CD4-positive, CD25-positive, alpha-beta regulatory T cell (primary cell): ENCODE measurements around the gene SEMA7A. TPM values are rescaled to one million over a fixed set of nuclear protein-coding genes. Genes with fewer than 3 reads are reported as not detected.

Experiments used
- ATAC-seq, 2 donors: fragments of 150-1000 bp; cut with Tn5 transposase; one replicate each; pipeline ENCODE4 v1.10.0; 2021; ENCODE audit warnings: low read depth in 2 of 2, moderate number of reproducible peaks in 2 of 2, moderate library complexity in 1 of 2
- DNase-seq, 3 donors: peaks; one replicate each; pipeline versions ENCODE4 v3.0.0 to v3.0.0-alpha.2; 2012 to 2022; ENCODE audit warnings: mixed read lengths in 1 of 3
- H3K27ac ChIP-seq: one replicate; pipeline ENCODE4 v1.7.0; 2013; ENCODE audit warnings: mild to moderate bottlenecking, low read length; ENCODE audit not compliant: insufficient read depth, poor library complexity, severe bottlenecking
- H3K27me3 ChIP-seq: one replicate; pipeline ENCODE4 v1.7.0; 2013; ENCODE audit warnings: low read length; ENCODE audit not compliant: control insufficient read depth, insufficient read depth
- H3K36me3 ChIP-seq: one replicate; pipeline ENCODE4 v1.7.0; 2013; ENCODE audit warnings: mild to moderate bottlenecking, low read length, moderate library complexity; ENCODE audit not compliant: control insufficient read depth, insufficient read depth
- H3K4me1 ChIP-seq: 2 replicates; pipeline ENCODE4 v1.7.0; 2013; ENCODE audit warnings: mild to moderate bottlenecking, low read length; ENCODE audit not compliant: insufficient read depth, control insufficient read depth, poor library complexity, severe bottlenecking
- H3K4me3 ChIP-seq: one replicate; pipeline ENCODE4 v1.7.0; 2013; ENCODE audit warnings: low read depth, mild to moderate bottlenecking, low read length, moderate library complexity
- H3K9me3 ChIP-seq, 2 experiments: 1 replicate in 1 of 2; 2 replicates in 1 of 2; pipeline ENCODE4 v1.7.0; 2013; ENCODE audit warnings: low read length in 2 of 2, mild to moderate bottlenecking in 1 of 2, moderate library complexity in 1 of 2; ENCODE audit not compliant: control insufficient read depth in 2 of 2
- H3K27ac Mint-ChIP-seq, 3 donors: one replicate each; pipeline ENCODE4 v1.8.0; 2020 to 2022; ENCODE audit warnings: mild to moderate bottlenecking in 3 of 3, mixed read lengths in 3 of 3, moderate library complexity in 2 of 3
- H3K27me3 Mint-ChIP-seq: one replicate; pipeline ENCODE4 v1.8.0; 2022; ENCODE audit warnings: mild to moderate bottlenecking, mixed read lengths
- H3K36me3 Mint-ChIP-seq: one replicate; pipeline ENCODE4 v1.8.0; 2020; ENCODE audit warnings: mixed read lengths
- H3K4me1 Mint-ChIP-seq, 4 donors: one replicate each; pipeline ENCODE4 v1.8.0; 2020 to 2022; ENCODE audit warnings: mixed read lengths in 4 of 4, mild to moderate bottlenecking in 1 of 4
- H3K4me3 Mint-ChIP-seq, 4 donors: one replicate each; pipeline ENCODE4 v1.8.0; 2020 to 2022; ENCODE audit warnings: mild to moderate bottlenecking in 4 of 4, mixed read lengths in 4 of 4, moderate library complexity in 3 of 4
- H3K9me3 Mint-ChIP-seq, 7 donors: one replicate each; pipeline ENCODE4 v1.8.0; 2020 to 2022; ENCODE audit warnings: mixed read lengths in 7 of 7, mild to moderate bottlenecking in 3 of 7, moderate library complexity in 2 of 7
- polyA plus RNA-seq, 4 donors: library from polyadenylated mRNA; unstranded; fragments of 300-500 nt; fragmentation: Illumina TruSeq; gene quantifications; one replicate each; pipeline ENCODE4 v1.2.3, GENCODE V29; 2021
- total RNA-seq: library from RNA; stranded (reverse); gene quantifications from one replicate; pipeline ENCODE4 v1.2.3, GENCODE V29; 2022

Gene SEMA7A
- total and polyA plus RNA-seq, 5 donors from 2014 or later, result 0.09 to 5.0 (median 0.25) TPM; not detected in 1

GRCh38 chr15:74420193-74420905, 13.4 kb downstream of the SEMA7A start:
- Histone ChIP-seq H3K4me1 (no peaks in the 10 kb centered on the region), H3K27ac (no peak overlapping the region), H3K4me3 (no peak overlapping the region), H3K36me3 (no peaks in the 10 kb centered on the region), H3K27me3 (no peaks in the 10 kb centered on the region), H3K9me3 (no peaks in the 10 kb centered on the region)
- peaks cover 6% of the 10 kb centered on the region for H3K36me3 Mint-ChIP-seq
- DNase-seq (no peak), ATAC-seq (no peak)
- H3K9me3 Mint-ChIP-seq, result no peaks in the 10 kb centered on the region
- H3K27ac Mint-ChIP-seq, result peak overlapping the region in 1 of 3 donors; percentile 41
- H3K4me1 Mint-ChIP-seq, result peaks cover 0 to 6% (median 2%) of the 10 kb centered on the region in 4 donors
- H3K27me3 Mint-ChIP-seq, result no peaks in the 10 kb centered on the region
- no peak overlapping the region for H3K4me3 Mint-ChIP-seq

GRCh38 chr15:74419432-74419831, 14.3 kb downstream of the SEMA7A start:
- Mint-ChIP-seq H3K36me3 (peaks cover 9% of the 10 kb centered on the region), H3K9me3 (no peaks in the 10 kb centered on the region), H3K27me3 (no peaks in the 10 kb centered on the region), H3K27ac (no peak overlapping the region), H3K4me3 (peak overlapping the region in 1 of 4 donors; percentile 29), H3K4me1 (peaks cover 0 to 5% (median 2%) of the 10 kb centered on the region in 4 donors)
- H3K27ac ChIP-seq, result no peak overlapping the region
- no peak for ATAC-seq
- no peaks in the 10 kb centered on the region for H3K36me3 ChIP-seq
- H3K9me3 ChIP-seq, result no peaks in the 10 kb centered on the region
- no peaks in the 10 kb centered on the region for H3K27me3 ChIP-seq
- no peak overlapping the region for H3K4me3 ChIP-seq
- H3K4me1 ChIP-seq, result no peaks in the 10 kb centered on the region
- no peak for DNase-seq

GRCh38 chr15:74418575-74419338, 15.0 kb downstream of the SEMA7A start:
- H3K4me3 Mint-ChIP-seq, result no peak overlapping the region
- H3K36me3 ChIP-seq, result no peaks in the 10 kb centered on the region

GRCh38 chr15:74417670-74418069, 16.1 kb downstream of the SEMA7A start:
- Mint-ChIP-seq H3K9me3 (no peaks in the 10 kb centered on the region), H3K27me3 (no peaks in the 10 kb centered on the region), H3K4me3 (no peak overlapping the region), H3K27ac (no peak overlapping the region), H3K4me1 (peaks cover 0 to 10% (median 2%) of the 10 kb centered on the region in 4 donors), H3K36me3 (peaks cover 12% of the 10 kb centered on the region)
- Histone ChIP-seq H3K4me3 (no peak overlapping the region), H3K9me3 (no peaks in the 10 kb centered on the region), H3K27ac (no peak overlapping the region), H3K36me3 (no peaks in the 10 kb centered on the region), H3K4me1 (no peaks in the 10 kb centered on the region), H3K27me3 (no peaks in the 10 kb centered on the region)
- no peak for DNase-seq
- no peak for ATAC-seq

More at GRCh38 chr15:74418575-74419338, 15.0 kb downstream of the SEMA7A start:
- Histone ChIP-seq H3K27ac (no peak overlapping the region), H3K4me3 (no peak overlapping the region), H3K27me3 (no peaks in the 10 kb centered on the region), H3K9me3 (no peaks in the 10 kb centered on the region), H3K4me1 (no peaks in the 10 kb centered on the region)
- DNase-seq, result no peak
- ATAC-seq, result no peak
- Mint-ChIP-seq H3K27me3 (no peaks in the 10 kb centered on the region), H3K27ac (peak overlapping the region in 1 of 3 donors; percentile 9), H3K36me3 (peaks cover 9% of the 10 kb centered on the region), H3K9me3 (no peaks in the 10 kb centered on the region), H3K4me1 (peaks cover 0 to 5% (median 2%) of the 10 kb centered on the region in 4 donors)

- DNase-seq, result no peak
- H3K4me1 ChIP-seq, result no peaks in the 10 kb centered on the region
- Mint-ChIP-seq H3K27ac (no peak overlapping the region), H3K36me3 (peaks cover 12% of the 10 kb centered on the region), H3K9me3 (no peaks in the 10 kb centered on the region), H3K27me3 (no peaks in the 10 kb centered on the region), H3K4me1 (peaks cover 0 to 10% (median 2%) of the 10 kb centered on the region in 4 donors), H3K4me3 (no peak overlapping the region)
- no peaks in the 10 kb centered on the region for H3K9me3 ChIP-seq
- H3K36me3 ChIP-seq, result no peaks in the 10 kb centered on the region
- H3K27me3 ChIP-seq, result no peaks in the 10 kb centered on the region
- no peak overlapping the region for H3K4me3 ChIP-seq
- ATAC-seq, result no peak
- H3K27ac ChIP-seq, result no peak overlapping the region
Measured at GRCh38 chr15:74417225-74417624, 16.5 kb downstream of the SEMA7A start.

- Histone ChIP-seq H3K36me3 (no peaks in the 10 kb centered on the region), H3K27ac (no peak overlapping the region), H3K4me1 (no peaks in the 10 kb centered on the region), H3K9me3 (no peaks in the 10 kb centered on the region), H3K4me3 (no peak overlapping the region), H3K27me3 (no peaks in the 10 kb centered on the region)
- Mint-ChIP-seq H3K36me3 (peaks cover 12% of the 10 kb centered on the region), H3K4me1 (peaks cover 0 to 10% (median 2%) of the 10 kb centered on the region in 4 donors), H3K27me3 (no peaks in the 10 kb centered on the region), H3K9me3 (no peaks in the 10 kb centered on the region), H3K4me3 (no peak overlapping the region), H3K27ac (peak overlapping the region in 1 of 3 donors; percentile 84)
- DNase-seq, result no peak
- no peak for ATAC-seq
Measured at GRCh38 chr15:74415966-74416916, 17.5 kb downstream of the SEMA7A start.

- no peaks in the 10 kb centered on the region for H3K27me3 ChIP-seq
Measured at GRCh38 chr15:74414603-74415338, 19.0 kb downstream of the SEMA7A start.

More at GRCh38 chr15:74414603-74415338, 19.0 kb downstream of the SEMA7A start:
- Mint-ChIP-seq H3K9me3 (no peaks in the 10 kb centered on the region), H3K4me1 (peaks cover 0 to 5% (median 1%) of the 10 kb centered on the region in 4 donors), H3K27ac (no peak overlapping the region), H3K27me3 (no peaks in the 10 kb centered on the region), H3K4me3 (no peak overlapping the region), H3K36me3 (peaks cover 12% of the 10 kb centered on the region)
- H3K36me3 ChIP-seq, result no peaks in the 10 kb centered on the region
- DNase-seq, result no peak
- no peaks in the 10 kb centered on the region for H3K9me3 ChIP-seq
- H3K4me1 ChIP-seq, result no peaks in the 10 kb centered on the region
- H3K4me3 ChIP-seq, result no peak overlapping the region
- H3K27ac ChIP-seq, result no peak overlapping the region
- ATAC-seq, result no peak
